GM18951 (cell line): Measurements from ENCODE around the gene SURF1.

ENCODE experiments used
- POLR2A ChIP-seq: IDR thresholded peaks from 4 replicates; pipeline ENCODE4 v1.6.1; 2011; ENCODE audit warnings: mild to moderate bottlenecking; ENCODE audit not compliant: insufficient read length, insufficient read depth; ENCODE audit errors: extremely low read depth
- in situ Hi-C: fragments of 300-500 bp; cut with MboI; formaldehyde crosslinking; loops from one replicate; pipeline ENCODE4 v1.12.0; 2022; ENCODE audit warnings: low sequenced_read_pairs, mixed read lengths, inconsistent platforms; ENCODE audit not compliant: unreplicated experiment

The SURF1 gene

DNA sequence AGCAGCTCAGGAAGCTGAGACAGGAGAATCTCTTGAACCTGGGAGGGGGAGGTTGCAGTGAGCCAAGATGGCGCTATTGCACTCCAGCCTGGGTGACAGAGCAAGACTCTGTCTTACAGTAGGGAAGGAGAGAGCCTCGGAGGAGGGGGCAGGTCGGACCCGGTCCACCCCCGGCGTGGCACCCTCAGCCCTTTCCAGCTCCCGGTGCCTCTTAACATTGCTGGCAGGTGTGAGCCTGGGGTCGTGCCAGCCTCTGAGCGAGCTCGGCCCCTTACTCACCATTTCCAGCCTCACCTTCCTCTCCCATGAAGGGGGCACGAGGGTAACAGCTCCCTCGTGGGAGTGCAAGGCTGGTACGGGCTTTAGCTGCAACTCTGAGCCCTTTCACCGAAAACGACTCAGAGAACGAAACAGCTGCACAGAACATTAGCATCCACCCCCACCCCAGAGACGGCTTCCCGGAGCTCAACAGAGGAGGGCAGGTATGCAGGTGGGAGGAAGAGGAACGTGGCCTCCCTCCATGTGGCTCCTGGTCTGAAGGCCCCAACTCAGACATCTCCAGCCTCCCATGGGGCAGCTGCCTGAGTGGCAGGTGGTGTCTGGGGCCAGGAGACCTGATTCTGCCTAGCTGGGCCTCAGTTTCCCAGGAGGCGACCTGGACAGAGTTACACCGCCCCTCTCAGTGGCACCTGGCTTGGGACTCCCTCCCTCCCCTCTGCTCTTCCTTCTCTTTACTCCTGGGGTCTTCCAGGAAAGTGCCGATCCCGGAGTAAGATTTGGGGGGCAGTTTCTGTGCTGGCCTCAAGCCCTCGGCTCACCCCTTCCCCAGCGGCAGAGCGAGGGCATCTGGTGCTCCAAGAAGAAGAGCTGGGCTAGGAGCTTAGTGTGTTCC, 52.8 kb downstream of the SURF1 start:
- no peak for TF ChIP-seq POLR2A
- in situ Hi-C loops: no loop called here
